H1 (cell line): ENCODE results near the gene EPHA2. TPM values are rescaled to one million over a fixed set of nuclear protein-coding genes. Genes with fewer than 3 reads are reported as not detected.

Experiments used
- ASH2L ChIP-seq: fragments of 200-600, 300-600 bp; sonication (generic); IDR thresholded peaks from one replicate; pipeline ENCODE4 v1.7.1; 2017; ENCODE audit warnings: low read length
- BACH1 ChIP-seq: IDR thresholded peaks from 2 replicates; pipeline ENCODE4 v1.6.1; 2012; ENCODE audit warnings: low read length, improper control_type of control experiment
- CHD7 ChIP-seq: fragments of 300-600 bp; sonication (generic); IDR thresholded peaks from 2 replicates; pipeline ENCODE4 v1.7.1; 2012; ENCODE audit warnings: low read length, moderate library complexity, mild to moderate bottlenecking, inconsistent platforms; ENCODE audit not compliant: insufficient replicate concordance
- EZH2 ChIP-seq: fragments of 200-600 bp; sonication (generic); IDR thresholded peaks from 2 replicates; pipeline ENCODE4 v1.7.1; 2012; ENCODE audit warnings: low read depth, mild to moderate bottlenecking, moderate library complexity, low read length, inconsistent platforms; ENCODE audit not compliant: severe bottlenecking
- JUN ChIP-seq: IDR thresholded peaks from 2 replicates; pipeline ENCODE4 v1.6.1; 2011; ENCODE audit warnings: low read depth, mild to moderate bottlenecking, improper control_type of control experiment, low read length
- MAX ChIP-seq: IDR thresholded peaks from 2 replicates; pipeline ENCODE4 v1.6.1; 2012; ENCODE audit warnings: inconsistent platforms
- RAD21 ChIP-seq, 2 experiments: IDR thresholded peaks in 1 of 2; conservative IDR thresholded peaks in 1 of 2; 2 replicates each; pipeline ENCODE4 v1.6.1; 2011; ENCODE audit warnings: low read depth in 2 of 2, low read length in 2 of 2, improper control_type of control experiment in 1 of 2, inconsistent platforms in 1 of 2, mild to moderate bottlenecking in 1 of 2, moderate library complexity in 1 of 2
- SAP30 ChIP-seq: fragments of 300-600 bp; sonication (generic); IDR thresholded peaks from 2 replicates; pipeline ENCODE4 v1.7.1; 2012; ENCODE audit warnings: low read length, moderate library complexity, mild to moderate bottlenecking, inconsistent platforms; ENCODE audit not compliant: insufficient read depth, insufficient replicate concordance
- SP1 ChIP-seq: IDR thresholded peaks from 2 replicates; pipeline ENCODE4 v1.6.1; 2011; ENCODE audit warnings: low read depth, low read length
- polyA plus RNA-seq, 7 experiments: library from polyadenylated mRNA; depleted of rRNA in 3 of 7; stranded (reverse) in 5 of 7; unstranded in 2 of 7; fragments of >200 nt in 5 of 7; fragments of 200-250 nt in 2 of 7; gene quantifications; 1 replicate in 5 of 7; 2 replicates in 1 of 7; 4 replicates in 1 of 7; pipeline versions ENCODE4 v1.2.1 to v1.2.3, GENCODE V29; 2011 to 2013; ENCODE audit warnings: missing spikeins in 2 of 7, mixed read lengths in 2 of 7
- total RNA-seq: library from RNA; stranded (reverse); fragmentation: NEBNext Ultra II Directional; extraction: Animal tissue kit (Norgen Biotek cat#: 25700); gene quantifications from 2 replicates; pipeline ENCODE4 v1.2.1, GENCODE V29; 2021

EPHA2 gene
- total and polyA plus RNA-seq, 2 of the 8 experiments (the other 6 are each of a cell fraction or from before 2014, with no cell fraction given), result 26.8 to 33.6 TPM

GRCh38 chr1:16155537-16156410 lies at the start of gene EPHA2 (continued):
- TF ChIP-seq CHD7, result no peak
- no peak for TF ChIP-seq EZH2
- TF ChIP-seq JUN, result peak; percentile 48; the same call in 1 of the 2 replicates
- TF ChIP-seq SAP30, result no peak
- TF ChIP-seq SP1, result peak; percentile 40; the same call in 1 of the 2 replicates
- no peak for TF ChIP-seq BACH1
- peak; percentile 37 for TF ChIP-seq ASH2L
- TF ChIP-seq RAD21 (IDR thresholded peaks at IDR 0.05 in 1 of 2, conservative IDR thresholded peaks at IDR 0.05 in 1 of 2; ENCODE audit: low read depth in 2 of 2, low read length in 2 of 2), result 0 out of 4 replicates have a peak, but pooled peaks of 1 of the 2 experiments have one; percentile 1
- TF ChIP-seq MAX, result peak; percentile 76
